SK-N-SH (cell line): ENCODE data around the gene DDX41. TPM values are rescaled to one million over a fixed set of nuclear protein-coding genes. Genes with fewer than 3 reads are reported as not detected.

Source experiments
- CTCF ChIA-PET: fragments of 300-600, 350-600 bp; formaldehyde crosslinking; extraction: SDS; loops from one replicate; lab custom pipeline; 2021; lab: Yijun Ruan, JAX
- POLR2A ChIA-PET: fragments of 350-600 bp; sonication (Branson Sonifier 250); formaldehyde crosslinking; extraction: SDS; loops from one replicate; lab custom pipeline; 2020; ENCODE audit warnings: antibody characterized with exemption, inconsistent platforms; lab: Yijun Ruan, JAX
- DNase-seq: peaks from one replicate; pipeline ENCODE4 v3.0.0; 2012
- H2AFZ ChIP-seq: fragments of 200-600 bp; sonication (generic); 2 replicates; pipeline ENCODE4 v1.8.1; 2016; ENCODE audit warnings: antibody characterized with exemption, mild to moderate bottlenecking, low read depth
- H3F3A ChIP-seq: fragments of 200-600 bp; sonication (generic); replicated peaks from 2 replicates; pipeline ENCODE3; 2016; ENCODE audit warnings: antibody characterized with exemption, mild to moderate bottlenecking; ENCODE audit not compliant: insufficient read depth
- H3K27ac ChIP-seq, 2 experiments: fragments of 200-500 bp in 1 of 2; fragments of 200-600 bp in 1 of 2; sonication (Bioruptor generic) in 1 of 2; sonication (generic), shearing (Covaris generic) in 1 of 2; 2 replicates each; pipeline versions ENCODE4 v1.5.1 to v1.6.1; 2014 to 2016; ENCODE audit warnings: low read depth in 2 of 2, inconsistent platforms in 1 of 2, low read length in 1 of 2, mild to moderate bottlenecking in 1 of 2, mixed read lengths in 1 of 2
- H3K27me3 ChIP-seq: fragments of 200-600 bp; sonication (generic), shearing (Covaris generic); 2 replicates; pipeline ENCODE4 v1.6.1; 2016; ENCODE audit warnings: mixed run types; ENCODE audit not compliant: insufficient read depth
- H3K36me3 ChIP-seq, 2 experiments: fragments of 200-500 bp in 1 of 2; fragments of 200-600 bp in 1 of 2; sonication (Bioruptor generic) in 1 of 2; sonication (generic) in 1 of 2; replicated peaks in 1 of 2; 2 replicates each; pipeline versions ENCODE3 to v1.5.1; 2014 to 2016; ENCODE audit warnings: low read length in 1 of 2, mild to moderate bottlenecking in 1 of 2; ENCODE audit not compliant: insufficient read depth in 2 of 2, control insufficient read depth in 1 of 2
- H3K4me1 ChIP-seq, 2 experiments: fragments of 200-500 bp in 1 of 2; fragments of 200-600 bp in 1 of 2; sonication (Bioruptor generic) in 1 of 2; sonication (generic), shearing (Covaris generic) in 1 of 2; 2 replicates each; pipeline versions ENCODE4 v1.5.1 to v1.6.1; 2014 to 2016; ENCODE audit warnings: low read depth in 1 of 2, low read length in 1 of 2, mixed run types in 1 of 2; ENCODE audit not compliant: insufficient read depth in 2 of 2, control insufficient read depth in 1 of 2
- H3K4me2 ChIP-seq: fragments of 200-600 bp; sonication (generic), shearing (Covaris generic); 2 replicates; pipeline ENCODE4 v1.6.1; 2017; ENCODE audit warnings: mixed run types
- H3K4me3 ChIP-seq, 2 experiments: fragments of 200-500 bp in 1 of 2; fragments of 200-600 bp in 1 of 2; sonication (Bioruptor generic) in 1 of 2; sonication (generic), shearing (Covaris generic) in 1 of 2; 2 replicates each; pipeline versions ENCODE4 v1.5.1 to v1.8.1; 2014 to 2016; ENCODE audit warnings: low read depth in 2 of 2, inconsistent platforms in 1 of 2, low read length in 1 of 2, mild to moderate bottlenecking in 1 of 2, mixed read lengths in 1 of 2, moderate library complexity in 1 of 2
- H3K79me2 ChIP-seq: fragments of 200-600 bp; sonication (generic); 2 replicates; pipeline ENCODE4 v1.8.1; 2017; ENCODE audit warnings: mild to moderate bottlenecking; ENCODE audit not compliant: insufficient read depth
- H3K9ac ChIP-seq: fragments of 200-600 bp; sonication (generic); 2 replicates; pipeline ENCODE4 v1.6.1; 2017; ENCODE audit warnings: mixed run types
- H3K9me2 ChIP-seq: fragments of 200-600 bp; sonication (generic); 2 replicates; pipeline ENCODE4 v1.6.1; 2017; ENCODE audit warnings: mixed run types
- H3K9me3 ChIP-seq: fragments of 200-600 bp; sonication (generic); 2 replicates; pipeline ENCODE4 v1.6.1; 2017; ENCODE audit warnings: mixed run types, mild to moderate bottlenecking, moderate library complexity
- H4K20me1 ChIP-seq: fragments of 200-600 bp; sonication (generic); 2 replicates; pipeline ENCODE4 v1.6.1; 2017; ENCODE audit warnings: mild to moderate bottlenecking, mixed run types; ENCODE audit not compliant: insufficient read depth
- CTCF ChIP-seq: fragments of 200-600 bp; sonication (generic); IDR thresholded peaks from 2 replicates; pipeline ENCODE4 v1.6.1; 2017; ENCODE audit warnings: antibody characterized with exemption, mild to moderate bottlenecking, moderate library complexity
- ELF1 ChIP-seq: IDR thresholded peaks from 2 replicates; pipeline ENCODE4 v1.4.0; 2012
- EP300 ChIP-seq, 2 experiments: IDR thresholded peaks; 2 replicates each; pipeline versions ENCODE4 v1.4.0 to v1.6.1; 2012; ENCODE audit warnings: borderline replicate concordance in 1 of 2, low read depth in 1 of 2, low read length in 1 of 2
- EZH2phosphoT487 ChIP-seq: fragments of 200-600 bp; sonication (generic); IDR thresholded peaks from 2 replicates; pipeline ENCODE4 v1.6.1; 2017; ENCODE audit warnings: low read depth, mixed run types, mild to moderate bottlenecking, antibody characterized with exemption, moderate library complexity, borderline replicate concordance
- FOXM1 ChIP-seq: IDR thresholded peaks from 2 replicates; pipeline ENCODE4 v1.4.0; 2012; ENCODE audit warnings: low read depth, mild to moderate bottlenecking
- GATA2 ChIP-seq: sonication (generic); formaldehyde crosslinking; IDR thresholded peaks from 2 replicates; pipeline ENCODE4 v1.5.0; 2020; ENCODE audit warnings: mild to moderate bottlenecking, missing genetic modification reagents
- MAX ChIP-seq: IDR thresholded peaks from 2 replicates; pipeline ENCODE4 v1.4.0; 2012; ENCODE audit warnings: low read depth
- MEF2A ChIP-seq: IDR thresholded peaks from 2 replicates; pipeline ENCODE4 v1.4.0; 2012; ENCODE audit warnings: low read depth, borderline replicate concordance
- NFIC ChIP-seq: IDR thresholded peaks from 2 replicates; pipeline ENCODE4 v1.4.0; 2012; ENCODE audit warnings: borderline replicate concordance
- NRF1 ChIP-seq: IDR thresholded peaks from 2 replicates; pipeline ENCODE4 v1.6.1; 2012; ENCODE audit warnings: low read depth, mild to moderate bottlenecking, low read length
- POLR2AphosphoS5 ChIP-seq: IDR thresholded peaks from 2 replicates; pipeline ENCODE4 v1.6.1; 2012; ENCODE audit warnings: low read depth, low read length
- RCOR1 ChIP-seq: fragments of 150-350 bp; IDR thresholded peaks from 2 replicates; pipeline ENCODE4 v1.6.1; 2017; ENCODE audit warnings: antibody characterized with exemption, low read length
- RFX5 ChIP-seq: IDR thresholded peaks from 2 replicates; pipeline ENCODE4 v1.6.1; 2012; ENCODE audit warnings: mild to moderate bottlenecking, improper control_type of control experiment, low read length
- SIN3A ChIP-seq: IDR thresholded peaks from 2 replicates; pipeline ENCODE4 v1.6.1; 2012; ENCODE audit warnings: low read depth, mild to moderate bottlenecking, low read length, moderate library complexity, borderline replicate concordance
- SMC3 ChIP-seq: IDR thresholded peaks from 2 replicates; pipeline ENCODE4 v1.6.1; 2012; ENCODE audit warnings: low read depth, low read length, improper control_type of control experiment
- TAF1 ChIP-seq: IDR thresholded peaks from 2 replicates; pipeline ENCODE4 v1.6.1; 2012; ENCODE audit warnings: low read depth, mild to moderate bottlenecking, low read length, moderate library complexity, borderline replicate concordance
- TEAD4 ChIP-seq: IDR thresholded peaks from 2 replicates; pipeline ENCODE4 v1.4.0; 2012; ENCODE audit warnings: mild to moderate bottlenecking, borderline replicate concordance; ENCODE audit not compliant: insufficient read depth
- USF1 ChIP-seq: IDR thresholded peaks from 2 replicates; pipeline ENCODE4 v1.4.0; 2012; ENCODE audit warnings: low read depth, borderline replicate concordance
- USF2 ChIP-seq: fragments of 150-350 bp; IDR thresholded peaks from 2 replicates; pipeline ENCODE4 v1.6.1; 2017; ENCODE audit warnings: antibody characterized with exemption, low read length, low read depth, borderline replicate concordance
- YY1 ChIP-seq: IDR thresholded peaks from 2 replicates; pipeline ENCODE4 v1.4.0; 2012; ENCODE audit warnings: low read depth, mild to moderate bottlenecking
- whole genome bisulfite sequencing: methylation state at CpG from one replicate; pipeline ENCODE4 v1.1.6; 2017; ENCODE audit warnings: low lambda C conversion rate; 5-methylcytosine and 5-hydroxymethylcytosine counted together
- polyA plus RNA-seq, 3 experiments: library from polyadenylated mRNA; depleted of rRNA; stranded (reverse); fragments of >200 nt; gene quantifications; 2 replicates each; pipeline ENCODE4 v1.2.3, GENCODE V29; 2012
- TF ChIP-seq, protein P1 (sequence below): IDR thresholded peaks from 2 replicates; pipeline ENCODE4 v1.4.0; 2012; ENCODE audit warnings: low read depth, borderline replicate concordance

Gene DDX41
- polyA plus RNA-seq, 1 of the 3 experiments (the other 2 are of a cell fraction), result 176 TPM

- TF ChIP-seq USF2, result no peak
- TF ChIP-seq SIN3A, result no peak
- TF ChIP-seq EP300 (IDR thresholded peaks at IDR 0.05; ENCODE audit: borderline replicate concordance in 1 of 2, low read depth in 1 of 2, low read length in 1 of 2), result no peak
- no peak for TF ChIP-seq RFX5
- TF ChIP-seq CTCF, result no peak
- no peak for TF ChIP-seq TEAD4
- TF ChIP-seq YY1, result no peak
- TF ChIP-seq RCOR1, result no peak
- TF ChIP-seq SMC3, result no peak
- no peak for TF ChIP-seq NRF1
These were observed 7.8 kb upstream of the DDX41 start (continued) for GRCh38 chr5:177524539-177524900.

GRCh38 chr5:177523711-177524538, 7.2 kb upstream of the DDX41 start:
- H4K20me1 ChIP-seq, result no peaks in the 10 kb centered on the region
- H3K27me3 ChIP-seq, result no peaks in the 10 kb centered on the region
- ChIA-PET POLR2A (interaction anchor here (0.8 kb wide), 1 partner anchor 19 kb away, joined by 3 read pairs; no protein-coding TSS in a partner anchor), CTCF (no interaction called here)
- H2AFZ ChIP-seq, result no peak overlapping the region
- H3K4me1 ChIP-seq, result peaks cover 0 to 6% of the 10 kb centered on the region in 2 experiments; a peak in 1 of 4 replicates
- H3K27ac ChIP-seq, result no peak overlapping the region
- no peak overlapping the region for H3K4me3 ChIP-seq
- H3K9me2 ChIP-seq, result no peaks in the 10 kb centered on the region
- no peak for DNase-seq
- no peak overlapping the region for H3K9ac ChIP-seq
- peaks cover 5% of the 10 kb centered on the region for H3F3A ChIP-seq
- peaks cover 14% of the 10 kb centered on the region; the same call in 1 of the 2 replicates for H3K79me2 ChIP-seq
- H3K9me3 ChIP-seq, result no peaks in the 10 kb centered on the region
- 96% methylated on average over 10 of the region's 19 CpGs for WGBS
- H3K36me3 ChIP-seq, result peaks cover 26 to 85% of the 10 kb centered on the region in 2 experiments
- H3K4me2 ChIP-seq, result no peak overlapping the region
- TF ChIP-seq USF1 (no peak), RFX5 (no peak), EZH2phosphoT487 (no peak), TAF1 (no peak), GATA2 (CRISPR knock-in tag) (no peak), FOXM1 (no peak), RCOR1 (no peak), NFIC (no peak), MEF2A (no peak), POLR2AphosphoS5 (no peak), CTCF (no peak), MAX (no peak), NRF1 (no peak), ELF1 (no peak), YY1 (no peak)
- TF ChIP-seq, protein P1, sequence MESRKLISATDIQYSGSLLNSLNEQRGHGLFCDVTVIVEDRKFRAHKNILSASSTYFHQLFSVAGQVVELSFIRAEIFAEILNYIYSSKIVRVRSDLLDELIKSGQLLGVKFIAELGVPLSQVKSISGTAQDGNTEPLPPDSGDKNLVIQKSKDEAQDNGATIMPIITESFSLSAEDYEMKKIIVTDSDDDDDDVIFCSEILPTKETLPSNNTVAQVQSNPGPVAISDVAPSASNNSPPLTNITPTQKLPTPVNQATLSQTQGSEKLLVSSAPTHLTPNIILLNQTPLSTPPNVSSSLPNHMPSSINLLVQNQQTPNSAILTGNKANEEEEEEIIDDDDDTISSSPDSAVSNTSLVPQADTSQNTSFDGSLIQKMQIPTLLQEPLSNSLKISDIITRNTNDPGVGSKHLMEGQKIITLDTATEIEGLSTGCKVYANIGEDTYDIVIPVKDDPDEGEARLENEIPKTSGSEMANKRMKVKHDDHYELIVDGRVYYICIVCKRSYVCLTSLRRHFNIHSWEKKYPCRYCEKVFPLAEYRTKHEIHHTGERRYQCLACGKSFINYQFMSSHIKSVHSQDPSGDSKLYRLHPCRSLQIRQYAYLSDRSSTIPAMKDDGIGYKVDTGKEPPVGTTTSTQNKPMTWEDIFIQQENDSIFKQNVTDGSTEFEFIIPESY, result no peak
